PFSK-1 (cell line): ENCODE data around the gene CELSR1.

Experiments used
- POLR2AphosphoS5 ChIP-seq: IDR thresholded peaks from 2 replicates; pipeline ENCODE4 v1.6.1; 2012; ENCODE audit warnings: low read depth, mild to moderate bottlenecking, control low read depth, low read length, moderate library complexity
- SIN3A ChIP-seq: IDR thresholded peaks from 2 replicates; pipeline ENCODE4 v1.6.1; 2012; ENCODE audit warnings: mild to moderate bottlenecking, low read length, moderate library complexity, borderline replicate concordance; ENCODE audit not compliant: insufficient read depth

DNA sequence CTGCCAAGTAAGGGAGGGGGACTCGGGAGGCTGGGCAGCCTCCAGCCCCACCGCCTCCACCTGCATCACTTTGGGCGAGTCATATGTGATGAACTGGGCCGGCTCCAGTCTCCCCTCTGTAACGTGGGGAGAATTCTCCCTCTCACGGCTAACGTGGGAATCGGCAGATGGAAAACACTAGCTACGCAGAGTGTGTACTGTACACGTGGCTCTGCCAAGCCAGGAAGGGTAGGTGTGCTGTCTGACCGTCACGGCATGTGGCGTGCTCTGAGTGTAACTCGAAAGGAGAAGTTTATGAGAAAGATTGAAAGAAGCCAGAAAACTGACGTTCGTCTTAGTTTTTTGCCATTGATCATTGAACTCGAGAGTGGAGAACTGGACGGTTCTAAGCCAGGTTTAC is 188.2 kb downstream of the CELSR1 start:
- TF ChIP-seq POLR2AphosphoS5: no peak
- no peak for TF ChIP-seq SIN3A
